ENCODE data around the gene GRIK3. TPM values are rescaled to one million over a fixed set of nuclear protein-coding genes. Genes with fewer than 3 reads are reported as not detected.

The GRIK3 gene
- total and polyA plus RNA-seq, 12 donors: 0.09 to 3.1 (median 0.69) TPM

DNA sequence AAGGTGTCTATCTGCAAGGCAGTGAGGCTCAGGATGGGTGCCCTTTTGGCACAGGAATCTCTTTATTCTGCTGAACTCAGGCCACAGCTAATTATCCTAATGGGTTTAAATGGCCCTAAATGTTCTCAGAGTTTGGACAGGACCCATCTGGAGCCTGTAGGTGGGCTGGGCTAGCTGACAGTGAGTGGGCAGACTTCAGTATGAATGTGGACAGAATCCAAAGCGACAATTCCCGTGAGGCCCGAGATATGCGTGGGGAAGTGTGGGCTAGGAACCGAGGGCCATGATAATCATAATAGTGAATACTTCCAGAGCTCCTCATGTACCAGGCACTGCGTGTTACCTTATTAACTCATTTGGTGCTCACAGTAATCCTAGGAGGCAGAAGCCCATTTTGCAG, 165.3 kb downstream of the GRIK3 start:
- DNase-seq: no peak

DNA sequence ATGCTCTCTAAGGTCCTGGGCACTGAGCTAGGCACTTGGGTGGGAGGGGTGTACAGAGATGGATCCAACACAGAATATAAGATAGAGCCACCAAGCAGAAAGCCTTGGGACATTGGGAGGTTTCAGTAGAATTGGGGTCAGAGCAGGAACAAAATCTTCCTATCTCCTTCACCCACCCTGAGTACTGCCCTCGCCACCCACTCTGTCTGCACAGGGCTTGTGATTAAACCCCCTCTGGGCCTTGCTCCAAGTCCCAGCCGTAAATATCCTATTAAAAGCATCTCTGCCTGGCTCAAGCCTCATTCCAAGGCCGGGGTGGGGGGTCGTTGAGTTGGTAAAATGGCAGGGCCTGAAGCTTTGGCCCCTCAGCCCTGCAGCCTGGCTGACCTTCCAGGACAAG, 166.7 kb downstream of the GRIK3 start:
- no peak for DNase-seq
- Histone ChIP-seq H3K4me3 (no peak overlapping the region), H3K9me3 (replicated peaks in 1 of 3) (no peaks in the 10 kb centered on the region), H3K4me1 (replicated peaks in 1 of 2) (no peaks in the 10 kb centered on the region), H3K27me3 (no peaks in the 10 kb centered on the region), H3K36me3 (replicated peaks in 1 of 2) (no peaks in the 10 kb centered on the region), H3K27ac (no peak overlapping the region)
- intact Hi-C loops (cut with DNase I): no loop called here
- no peak for TF ChIP-seq POLR2A (IDR thresholded peaks at IDR 0.05)
- TF ChIP-seq, protein P1, sequence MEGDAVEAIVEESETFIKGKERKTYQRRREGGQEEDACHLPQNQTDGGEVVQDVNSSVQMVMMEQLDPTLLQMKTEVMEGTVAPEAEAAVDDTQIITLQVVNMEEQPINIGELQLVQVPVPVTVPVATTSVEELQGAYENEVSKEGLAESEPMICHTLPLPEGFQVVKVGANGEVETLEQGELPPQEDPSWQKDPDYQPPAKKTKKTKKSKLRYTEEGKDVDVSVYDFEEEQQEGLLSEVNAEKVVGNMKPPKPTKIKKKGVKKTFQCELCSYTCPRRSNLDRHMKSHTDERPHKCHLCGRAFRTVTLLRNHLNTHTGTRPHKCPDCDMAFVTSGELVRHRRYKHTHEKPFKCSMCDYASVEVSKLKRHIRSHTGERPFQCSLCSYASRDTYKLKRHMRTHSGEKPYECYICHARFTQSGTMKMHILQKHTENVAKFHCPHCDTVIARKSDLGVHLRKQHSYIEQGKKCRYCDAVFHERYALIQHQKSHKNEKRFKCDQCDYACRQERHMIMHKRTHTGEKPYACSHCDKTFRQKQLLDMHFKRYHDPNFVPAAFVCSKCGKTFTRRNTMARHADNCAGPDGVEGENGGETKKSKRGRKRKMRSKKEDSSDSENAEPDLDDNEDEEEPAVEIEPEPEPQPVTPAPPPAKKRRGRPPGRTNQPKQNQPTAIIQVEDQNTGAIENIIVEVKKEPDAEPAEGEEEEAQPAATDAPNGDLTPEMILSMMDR (IDR thresholded peaks at IDR 0.05): no peak
- 59 to 68% (median 63%) methylated on average over 4 of the region's 4 CpGs for WGBS, 4 donors

More for the DNA sequence above, 165.3 kb downstream of the GRIK3 start:
- Histone ChIP-seq H3K27me3 (no peaks in the 10 kb centered on the region), H3K36me3 (replicated peaks in 1 of 2) (no peaks in the 10 kb centered on the region), H3K4me1 (replicated peaks in 1 of 2) (no peaks in the 10 kb centered on the region), H3K4me3 (no peak overlapping the region), H3K27ac (no peak overlapping the region), H3K9me3 (replicated peaks in 1 of 3) (no peaks in the 10 kb centered on the region)
- no peak for TF ChIP-seq POLR2A (IDR thresholded peaks at IDR 0.05)
- TF ChIP-seq, protein P1 (IDR thresholded peaks at IDR 0.05): no peak
- intact Hi-C loops (cut with DNase I): no loop called here
- 69 to 75% (median 70%) methylated on average over 6 of the region's 6 CpGs for WGBS, 4 donors

DNA sequence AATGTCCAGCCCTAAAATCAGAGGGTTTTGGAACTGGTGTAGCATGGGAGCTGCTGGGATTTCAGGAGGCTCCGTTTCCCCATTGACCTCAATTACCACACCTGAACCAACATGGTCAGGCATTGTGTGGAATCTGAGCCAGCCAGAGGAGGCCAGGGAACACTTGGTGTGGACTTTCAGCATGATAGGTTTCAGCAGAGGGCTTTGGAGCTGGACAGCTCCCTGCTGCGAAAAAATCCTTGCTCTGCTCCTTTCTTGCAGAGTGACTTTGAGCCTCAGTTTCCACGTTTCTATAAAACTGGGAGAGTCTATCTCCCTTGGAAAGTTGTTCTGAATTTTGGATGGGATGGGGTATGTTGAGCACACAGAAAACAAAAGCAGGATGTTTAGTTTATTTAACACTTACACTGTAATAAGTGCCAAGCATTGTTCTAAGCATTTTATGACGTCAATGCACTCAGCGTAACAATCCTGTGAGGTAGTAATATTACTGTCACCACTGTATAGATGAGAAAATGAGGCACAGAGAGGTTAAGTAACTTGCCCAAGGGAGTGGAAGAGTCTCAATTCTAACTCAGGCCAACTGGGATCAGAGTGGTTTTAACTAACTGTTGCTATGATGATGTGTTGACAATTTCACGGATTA, 168.0 kb downstream of the GRIK3 start:
- DNase-seq: no peak
- no peaks in the 10 kb centered on the region for H3K9me3 ChIP-seq (replicated peaks in 1 of 3)
- intact Hi-C loops (cut with DNase I): no loop called here
- no peaks in the 10 kb centered on the region for H3K4me1 ChIP-seq (replicated peaks in 1 of 2)
- H3K27ac ChIP-seq: no peak overlapping the region
- no peaks in the 10 kb centered on the region for H3K36me3 ChIP-seq (replicated peaks in 1 of 2)
- TF ChIP-seq, protein P1 (IDR thresholded peaks at IDR 0.05): no peak
- TF ChIP-seq POLR2A (IDR thresholded peaks at IDR 0.05): no peak
- H3K4me3 ChIP-seq: no peak overlapping the region
- 41 to 54% (median 52%) methylated on average over 6 of the region's 6 CpGs for WGBS, 4 donors
- H3K27me3 ChIP-seq: no peaks in the 10 kb centered on the region

DNA sequence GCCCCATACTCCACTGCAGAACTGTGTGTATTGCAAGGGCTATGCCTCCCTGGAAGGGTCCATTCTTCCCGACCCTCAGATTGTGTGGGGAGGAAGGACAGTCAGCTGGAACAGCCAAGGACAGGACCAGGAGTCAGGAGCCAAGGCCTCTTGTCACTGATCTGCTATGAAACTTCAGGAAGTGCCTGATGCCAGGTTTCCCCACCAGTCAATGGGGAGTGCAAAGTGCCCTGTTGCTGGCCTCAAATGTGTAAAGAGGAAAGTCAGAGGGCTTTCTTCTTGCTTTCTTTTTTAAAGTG, 168.8 kb downstream of the GRIK3 start:
- 39 to 47% methylated on average over 1 of the region's 1 CpG; no CpG with 5 or more reads in 2 of the 4 donors for WGBS, 4 donors
- no peaks in the 10 kb centered on the region for H3K27me3 ChIP-seq
- intact Hi-C loops (cut with DNase I): no loop called here
- no peaks in the 10 kb centered on the region for H3K9me3 ChIP-seq (replicated peaks in 1 of 3)
- no peaks in the 10 kb centered on the region for H3K4me1 ChIP-seq (replicated peaks in 1 of 2)
- H3K36me3 ChIP-seq (replicated peaks in 1 of 2): no peaks in the 10 kb centered on the region
- no peak for DNase-seq
- H3K27ac ChIP-seq: no peak overlapping the region
- H3K4me3 ChIP-seq: no peak overlapping the region
- TF ChIP-seq, protein P1 (IDR thresholded peaks at IDR 0.05): no peak
- TF ChIP-seq POLR2A (IDR thresholded peaks at IDR 0.05): no peak
